HepG2 (cell line): ENCODE data around the gene EEF1AKMT3. TPM values are rescaled to one million over a fixed set of nuclear protein-coding genes. Genes with fewer than 3 reads are reported as not detected.

ENCODE experiments used
- HIVEP1 ChIP-seq: sonication (generic); formaldehyde crosslinking; IDR thresholded peaks from 2 replicates; pipeline ENCODE4 v1.4.0; 2020; ENCODE audit warnings: mild to moderate bottlenecking, missing genetic modification reagents
- ISX ChIP-seq: sonication (generic); formaldehyde crosslinking; conservative IDR thresholded peaks from 2 replicates; pipeline ENCODE4 v1.5.0; 2020; ENCODE audit warnings: missing genetic modification reagents
- TCF12 ChIP-seq, 2 experiments: fragments of 450-650 bp in 1 of 2; sonication (generic) in 1 of 2; formaldehyde crosslinking in 1 of 2; IDR thresholded peaks; 2 replicates each; pipeline versions ENCODE4 v1.6.1 to v1.8.0; 2017 to 2022; ENCODE audit warnings: antibody characterized with exemption in 1 of 2, mild to moderate bottlenecking in 1 of 2, missing genetic modification reagents in 1 of 2, moderate library complexity in 1 of 2
- ZKSCAN5 ChIP-seq: sonication (generic); formaldehyde crosslinking; IDR thresholded peaks from 2 replicates; pipeline ENCODE4 v1.5.1; 2020; ENCODE audit warnings: mild to moderate bottlenecking, missing genetic modification reagents
- ZNF275 ChIP-seq: sonication (generic); formaldehyde crosslinking; IDR thresholded peaks from 2 replicates; pipeline ENCODE4 v1.8.0; 2022; ENCODE audit warnings: missing genetic modification reagents, mild to moderate bottlenecking, inconsistent platforms, borderline replicate concordance
- ZNF776 ChIP-seq: sonication (generic); formaldehyde crosslinking; IDR thresholded peaks from 2 replicates; pipeline ENCODE4 v1.4.0; 2020; ENCODE audit warnings: mild to moderate bottlenecking, missing genetic modification reagents
- ZNF883 ChIP-seq: sonication (generic); formaldehyde crosslinking; IDR thresholded peaks from 2 replicates; pipeline ENCODE4 v1.5.1; 2020; ENCODE audit warnings: mild to moderate bottlenecking, missing genetic modification reagents; ENCODE audit errors: not compliant biosample characterization
- ZSCAN5A ChIP-seq: sonication (generic); formaldehyde crosslinking; IDR thresholded peaks from 2 replicates; pipeline ENCODE4 v1.8.0; 2022; ENCODE audit warnings: mild to moderate bottlenecking, missing genetic modification reagents, borderline replicate concordance
- polyA plus RNA-seq, 8 experiments: library from polyadenylated mRNA; depleted of rRNA in 3 of 8; stranded (reverse) in 7 of 8; unstranded in 1 of 8; fragments of >200 nt; fragmentation: Illumina TruSeq in 4 of 8; extraction: Trizol in 4 of 8; gene quantifications; 2 replicates each; pipeline versions ENCODE4 v1.2.1 to v1.2.3, GENCODE V29; 2011 to 2016; ENCODE audit warnings: low read depth in 4 of 8, missing spikeins in 1 of 8, mixed read lengths in 1 of 8; ENCODE audit not compliant: insufficient read depth in 1 of 8
- total RNA-seq, 5 experiments: library from RNA; depleted of rRNA; stranded (reverse); fragments of >200 nt; fragmentation: Illumina TruSeq; extraction: Trizol; gene quantifications; 2 replicates each; pipeline ENCODE4 v1.2.3, GENCODE V29; 2016; ENCODE audit warnings: low read depth in 1 of 5
- TF ChIP-seq, protein P1 (sequence below): sonication (generic); formaldehyde crosslinking; IDR thresholded peaks from 2 replicates; pipeline ENCODE4 v1.5.1; 2020; ENCODE audit warnings: missing genetic modification reagents, mild to moderate bottlenecking, borderline replicate concordance
- TF ChIP-seq, protein P2 (sequence below): sonication (generic); formaldehyde crosslinking; IDR thresholded peaks from 2 replicates; pipeline ENCODE4 v1.5.0; 2020; ENCODE audit warnings: mild to moderate bottlenecking, missing genetic modification reagents, borderline replicate concordance
- TF ChIP-seq, protein P3 (sequence below): IDR thresholded peaks from 2 replicates; pipeline ENCODE4 v1.4.0; 2020; ENCODE audit warnings: mild to moderate bottlenecking, missing genetic modification reagents

The EEF1AKMT3 gene
- total and polyA plus RNA-seq, 2 of the 13 experiments (the other 11 are each of a cell fraction or from before 2014, with no cell fraction given) = 4.7 to 11.4 TPM

DNA sequence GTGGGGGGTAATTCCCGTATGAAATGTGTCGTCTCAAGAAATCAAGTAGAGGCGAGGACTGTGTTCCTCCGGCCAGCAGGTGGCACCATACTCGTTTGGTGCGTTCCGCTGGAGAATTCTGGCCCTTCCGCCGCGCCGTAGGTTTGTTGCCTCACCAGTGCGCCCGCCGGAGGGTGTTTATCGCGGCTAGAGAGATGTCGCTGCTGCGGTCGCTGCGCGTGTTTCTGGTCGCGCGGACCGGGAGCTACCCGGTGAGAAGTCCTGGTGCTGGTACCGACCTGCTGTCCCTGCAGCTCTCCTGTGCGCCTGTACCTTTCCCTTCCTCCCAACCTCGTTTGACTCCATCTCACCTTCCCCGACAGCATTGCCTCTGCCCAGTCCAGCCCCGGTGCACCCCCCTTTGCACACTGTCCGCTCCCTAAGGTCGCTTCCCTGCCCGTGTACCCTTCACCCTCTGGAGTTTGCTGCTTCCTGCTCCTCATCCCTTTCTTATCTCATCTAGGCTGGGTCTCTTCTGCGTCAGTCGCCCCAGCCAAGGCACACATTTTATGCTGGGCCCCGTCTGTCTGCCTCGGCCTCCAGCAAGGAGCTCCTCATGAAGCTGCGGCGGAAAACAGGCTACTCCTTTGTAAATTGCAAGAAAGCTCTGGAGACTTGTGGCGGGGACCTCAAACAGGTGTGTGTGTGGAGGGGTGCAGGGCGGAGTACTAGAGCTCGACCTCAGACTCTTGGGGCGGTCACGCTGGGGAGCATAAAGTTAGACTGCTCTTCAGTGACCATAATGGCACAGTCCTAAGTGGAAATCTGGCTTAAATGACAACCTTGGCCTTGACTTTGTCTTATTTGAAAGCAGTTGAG lies 10.4 kb downstream of the EEF1AKMT3 start, which contains the start of gene TSFM (continued):
- TF ChIP-seq, protein P1, sequence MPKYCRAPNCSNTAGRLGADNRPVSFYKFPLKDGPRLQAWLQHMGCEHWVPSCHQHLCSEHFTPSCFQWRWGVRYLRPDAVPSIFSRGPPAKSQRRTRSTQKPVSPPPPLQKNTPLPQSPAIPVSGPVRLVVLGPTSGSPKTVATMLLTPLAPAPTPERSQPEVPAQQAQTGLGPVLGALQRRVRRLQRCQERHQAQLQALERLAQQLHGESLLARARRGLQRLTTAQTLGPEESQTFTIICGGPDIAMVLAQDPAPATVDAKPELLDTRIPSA = peak; percentile 80; the same call in 1 of the 2 replicates
- TF ChIP-seq TCF12 (IDR thresholded peaks at IDR 0.05) = no peak
- TF ChIP-seq TCF12 (CRISPR knock-in tag; IDR thresholded peaks at IDR 0.05) = peak; percentile 57; the same call in 1 of the 2 replicates
- TF ChIP-seq ZNF776 = peak; percentile 89
- peak; percentile 51 for TF ChIP-seq ZNF883 (CRISPR knock-in tag)
- TF ChIP-seq ZKSCAN5 (CRISPR knock-in tag) = no peak
- TF ChIP-seq, protein P2, sequence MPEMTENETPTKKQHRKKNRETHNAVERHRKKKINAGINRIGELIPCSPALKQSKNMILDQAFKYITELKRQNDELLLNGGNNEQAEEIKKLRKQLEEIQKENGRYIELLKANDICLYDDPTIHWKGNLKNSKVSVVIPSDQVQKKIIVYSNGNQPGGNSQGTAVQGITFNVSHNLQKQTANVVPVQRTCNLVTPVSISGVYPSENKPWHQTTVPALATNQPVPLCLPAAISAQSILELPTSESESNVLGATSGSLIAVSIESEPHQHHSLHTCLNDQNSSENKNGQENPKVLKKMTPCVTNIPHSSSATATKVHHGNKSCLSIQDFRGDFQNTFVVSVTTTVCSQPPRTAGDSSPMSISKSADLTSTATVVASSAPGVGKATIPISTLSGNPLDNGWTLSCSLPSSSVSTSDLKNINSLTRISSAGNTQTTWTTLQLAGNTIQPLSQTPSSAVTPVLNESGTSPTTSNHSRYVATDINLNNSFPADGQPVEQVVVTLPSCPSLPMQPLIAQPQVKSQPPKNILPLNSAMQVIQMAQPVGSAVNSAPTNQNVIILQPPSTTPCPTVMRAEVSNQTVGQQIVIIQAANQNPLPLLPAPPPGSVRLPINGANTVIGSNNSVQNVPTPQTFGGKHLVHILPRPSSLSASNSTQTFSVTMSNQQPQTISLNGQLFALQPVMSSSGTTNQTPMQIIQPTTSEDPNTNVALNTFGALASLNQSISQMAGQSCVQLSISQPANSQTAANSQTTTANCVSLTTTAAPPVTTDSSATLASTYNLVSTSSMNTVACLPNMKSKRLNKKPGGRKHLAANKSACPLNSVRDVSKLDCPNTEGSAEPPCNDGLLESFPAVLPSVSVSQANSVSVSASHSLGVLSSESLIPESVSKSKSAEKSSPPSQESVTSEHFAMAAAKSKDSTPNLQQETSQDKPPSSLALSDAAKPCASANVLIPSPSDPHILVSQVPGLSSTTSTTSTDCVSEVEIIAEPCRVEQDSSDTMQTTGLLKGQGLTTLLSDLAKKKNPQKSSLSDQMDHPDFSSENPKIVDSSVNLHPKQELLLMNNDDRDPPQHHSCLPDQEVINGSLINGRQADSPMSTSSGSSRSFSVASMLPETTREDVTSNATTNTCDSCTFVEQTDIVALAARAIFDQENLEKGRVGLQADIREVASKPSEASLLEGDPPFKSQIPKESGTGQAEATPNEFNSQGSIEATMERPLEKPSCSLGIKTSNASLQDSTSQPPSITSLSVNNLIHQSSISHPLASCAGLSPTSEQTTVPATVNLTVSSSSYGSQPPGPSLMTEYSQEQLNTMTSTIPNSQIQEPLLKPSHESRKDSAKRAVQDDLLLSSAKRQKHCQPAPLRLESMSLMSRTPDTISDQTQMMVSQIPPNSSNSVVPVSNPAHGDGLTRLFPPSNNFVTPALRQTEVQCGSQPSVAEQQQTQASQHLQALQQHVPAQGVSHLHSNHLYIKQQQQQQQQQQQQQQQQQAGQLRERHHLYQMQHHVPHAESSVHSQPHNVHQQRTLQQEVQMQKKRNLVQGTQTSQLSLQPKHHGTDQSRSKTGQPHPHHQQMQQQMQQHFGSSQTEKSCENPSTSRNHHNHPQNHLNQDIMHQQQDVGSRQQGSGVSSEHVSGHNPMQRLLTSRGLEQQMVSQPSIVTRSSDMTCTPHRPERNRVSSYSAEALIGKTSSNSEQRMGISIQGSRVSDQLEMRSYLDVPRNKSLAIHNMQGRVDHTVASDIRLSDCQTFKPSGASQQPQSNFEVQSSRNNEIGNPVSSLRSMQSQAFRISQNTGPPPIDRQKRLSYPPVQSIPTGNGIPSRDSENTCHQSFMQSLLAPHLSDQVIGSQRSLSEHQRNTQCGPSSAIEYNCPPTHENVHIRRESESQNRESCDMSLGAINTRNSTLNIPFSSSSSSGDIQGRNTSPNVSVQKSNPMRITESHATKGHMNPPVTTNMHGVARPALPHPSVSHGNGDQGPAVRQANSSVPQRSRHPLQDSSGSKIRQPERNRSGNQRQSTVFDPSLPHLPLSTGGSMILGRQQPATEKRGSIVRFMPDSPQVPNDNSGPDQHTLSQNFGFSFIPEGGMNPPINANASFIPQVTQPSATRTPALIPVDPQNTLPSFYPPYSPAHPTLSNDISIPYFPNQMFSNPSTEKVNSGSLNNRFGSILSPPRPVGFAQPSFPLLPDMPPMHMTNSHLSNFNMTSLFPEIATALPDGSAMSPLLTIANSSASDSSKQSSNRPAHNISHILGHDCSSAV (CRISPR knock-in tag) = no peak
- no peak for TF ChIP-seq ZNF275 (CRISPR knock-in tag)
- TF ChIP-seq, protein P3, sequence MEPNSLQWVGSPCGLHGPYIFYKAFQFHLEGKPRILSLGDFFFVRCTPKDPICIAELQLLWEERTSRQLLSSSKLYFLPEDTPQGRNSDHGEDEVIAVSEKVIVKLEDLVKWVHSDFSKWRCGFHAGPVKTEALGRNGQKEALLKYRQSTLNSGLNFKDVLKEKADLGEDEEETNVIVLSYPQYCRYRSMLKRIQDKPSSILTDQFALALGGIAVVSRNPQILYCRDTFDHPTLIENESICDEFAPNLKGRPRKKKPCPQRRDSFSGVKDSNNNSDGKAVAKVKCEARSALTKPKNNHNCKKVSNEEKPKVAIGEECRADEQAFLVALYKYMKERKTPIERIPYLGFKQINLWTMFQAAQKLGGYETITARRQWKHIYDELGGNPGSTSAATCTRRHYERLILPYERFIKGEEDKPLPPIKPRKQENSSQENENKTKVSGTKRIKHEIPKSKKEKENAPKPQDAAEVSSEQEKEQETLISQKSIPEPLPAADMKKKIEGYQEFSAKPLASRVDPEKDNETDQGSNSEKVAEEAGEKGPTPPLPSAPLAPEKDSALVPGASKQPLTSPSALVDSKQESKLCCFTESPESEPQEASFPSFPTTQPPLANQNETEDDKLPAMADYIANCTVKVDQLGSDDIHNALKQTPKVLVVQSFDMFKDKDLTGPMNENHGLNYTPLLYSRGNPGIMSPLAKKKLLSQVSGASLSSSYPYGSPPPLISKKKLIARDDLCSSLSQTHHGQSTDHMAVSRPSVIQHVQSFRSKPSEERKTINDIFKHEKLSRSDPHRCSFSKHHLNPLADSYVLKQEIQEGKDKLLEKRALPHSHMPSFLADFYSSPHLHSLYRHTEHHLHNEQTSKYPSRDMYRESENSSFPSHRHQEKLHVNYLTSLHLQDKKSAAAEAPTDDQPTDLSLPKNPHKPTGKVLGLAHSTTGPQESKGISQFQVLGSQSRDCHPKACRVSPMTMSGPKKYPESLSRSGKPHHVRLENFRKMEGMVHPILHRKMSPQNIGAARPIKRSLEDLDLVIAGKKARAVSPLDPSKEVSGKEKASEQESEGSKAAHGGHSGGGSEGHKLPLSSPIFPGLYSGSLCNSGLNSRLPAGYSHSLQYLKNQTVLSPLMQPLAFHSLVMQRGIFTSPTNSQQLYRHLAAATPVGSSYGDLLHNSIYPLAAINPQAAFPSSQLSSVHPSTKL (CRISPR knock-in tag) = peak; percentile 75
- peak; percentile 86 for TF ChIP-seq HIVEP1 (CRISPR knock-in tag)
- TF ChIP-seq ZSCAN5A = no peak
- TF ChIP-seq ISX = no peak
